SK-N-MC (cell line): Measurements from ENCODE around the gene ZDHHC19.

Source experiments
- EZH2 ChIP-seq: fragments of 200-600 bp; sonication (generic); IDR thresholded peaks from one replicate; pipeline ENCODE4 v1.6.1; 2017; ENCODE audit warnings: antibody characterized with exemption
- FOXP2 ChIP-seq: optimal IDR thresholded peaks from 2 replicates; pipeline ENCODE3; 2011; ENCODE audit warnings: mild to moderate bottlenecking, moderate library complexity; ENCODE audit not compliant: insufficient read depth; ENCODE audit errors: extremely low read length, control extremely low read depth
- POLR2AphosphoS5 ChIP-seq: IDR thresholded peaks from 2 replicates; pipeline ENCODE4 v1.6.1; 2012; ENCODE audit warnings: mild to moderate bottlenecking, low read depth, low read length, borderline replicate concordance

DNA sequence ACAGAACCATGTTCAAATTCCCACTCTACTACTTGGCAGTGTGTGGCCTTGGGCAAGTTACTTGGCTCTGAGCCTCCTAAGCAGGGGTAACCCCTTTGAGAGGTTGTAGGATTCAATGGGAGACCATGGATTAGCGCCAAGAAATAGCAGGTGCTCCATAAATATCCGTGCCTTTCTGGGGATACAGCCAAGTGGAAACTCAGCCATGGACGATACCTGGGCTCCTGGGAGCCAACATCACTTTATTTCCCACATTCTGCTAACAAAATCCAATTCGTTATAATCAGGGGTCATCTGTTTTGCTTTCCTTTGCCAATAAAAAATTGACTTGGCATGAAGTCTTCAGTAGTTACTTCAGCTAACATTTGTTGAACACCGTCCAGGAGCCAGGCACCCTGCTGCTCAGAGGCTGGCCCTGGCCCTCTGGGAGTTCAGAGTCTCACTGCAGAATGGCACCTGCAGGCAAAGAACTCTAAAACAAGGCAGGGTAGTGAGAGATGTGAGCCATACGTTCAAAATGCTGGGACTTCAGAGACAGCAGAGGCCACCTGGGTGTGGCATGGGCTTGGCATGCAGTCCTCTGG lies 42.3 kb downstream of the ZDHHC19 start:
- TF ChIP-seq EZH2, result no peak
- no peak for TF ChIP-seq POLR2AphosphoS5
- no peak for TF ChIP-seq FOXP2
